NCI-H524 treated with DMSO at 0.1 percent for 48 hours (cell line): ENCODE measurements around the gene KLK13.

Experiments
- DNase-seq: peaks from one replicate; lab custom pipeline; 2025; lab: John Stamatoyannopoulos, UW

The KLK13 gene

DNA sequence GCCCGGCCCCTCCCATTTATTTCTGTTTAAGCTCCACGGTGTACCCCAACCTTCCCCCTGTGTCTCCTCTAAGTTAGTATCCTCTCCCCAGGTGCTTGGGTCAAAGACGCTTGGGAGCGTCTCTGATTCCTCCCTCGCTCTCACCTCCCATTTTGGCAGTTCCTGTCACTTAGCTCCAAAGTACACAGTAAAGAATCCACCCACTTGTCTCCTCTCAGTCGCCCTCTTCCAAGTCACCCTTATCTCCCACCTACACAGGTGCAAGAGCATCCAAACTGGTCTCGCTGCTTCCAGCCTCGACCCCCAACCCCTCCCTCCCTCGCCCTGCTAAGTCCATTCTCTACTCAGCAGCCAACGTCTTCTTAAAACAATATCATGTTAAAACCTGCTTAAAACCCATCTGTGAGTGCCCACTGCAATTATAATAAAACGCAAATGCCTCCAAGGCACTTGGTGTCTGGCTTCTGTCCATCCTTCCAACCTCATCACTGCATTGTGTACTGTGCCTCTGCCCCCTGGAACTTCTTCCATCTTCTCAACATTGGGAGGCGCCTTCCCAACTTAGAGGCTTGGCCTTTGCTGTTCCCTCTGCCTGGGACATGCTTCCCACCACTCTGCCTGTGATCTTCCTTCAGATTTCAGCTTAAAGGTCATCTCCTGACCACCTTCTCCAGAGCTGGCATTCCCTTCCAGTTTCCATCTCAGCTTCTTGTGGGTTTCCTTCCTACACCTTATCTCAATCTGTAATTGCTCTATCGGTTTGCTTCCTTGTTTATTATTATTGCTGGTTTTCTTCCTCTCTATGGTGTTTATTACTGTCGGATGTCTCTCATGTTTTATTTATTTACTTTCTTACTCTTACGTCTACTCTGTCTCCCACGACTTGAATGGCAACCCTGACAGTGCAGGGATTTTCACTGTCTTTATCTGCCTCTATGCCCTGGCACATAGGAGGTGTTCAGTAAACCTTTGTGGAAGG is 27.3 kb upstream of the KLK13 start:
- no peak for DNase-seq

DNA sequence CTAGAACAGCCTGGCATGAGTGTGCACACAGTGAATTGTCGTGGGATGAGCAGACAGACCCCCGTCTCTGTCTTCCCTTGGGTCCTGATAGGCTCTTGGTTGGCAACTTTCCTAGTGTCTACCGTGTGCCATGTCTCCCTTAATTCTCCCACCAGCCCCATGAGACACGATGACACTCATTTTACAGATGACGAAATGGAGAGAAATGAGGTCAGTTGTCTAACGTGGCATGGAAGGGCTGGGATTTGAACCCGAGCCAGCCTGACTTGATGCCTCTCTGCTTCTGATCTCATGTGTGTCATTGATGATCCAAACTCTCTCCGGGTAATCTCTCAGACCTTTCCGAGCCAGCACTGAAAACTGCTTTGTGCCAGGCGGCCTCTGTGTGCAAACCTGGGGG is 26.2 kb upstream of the KLK13 start:
- no peak for DNase-seq

DNA sequence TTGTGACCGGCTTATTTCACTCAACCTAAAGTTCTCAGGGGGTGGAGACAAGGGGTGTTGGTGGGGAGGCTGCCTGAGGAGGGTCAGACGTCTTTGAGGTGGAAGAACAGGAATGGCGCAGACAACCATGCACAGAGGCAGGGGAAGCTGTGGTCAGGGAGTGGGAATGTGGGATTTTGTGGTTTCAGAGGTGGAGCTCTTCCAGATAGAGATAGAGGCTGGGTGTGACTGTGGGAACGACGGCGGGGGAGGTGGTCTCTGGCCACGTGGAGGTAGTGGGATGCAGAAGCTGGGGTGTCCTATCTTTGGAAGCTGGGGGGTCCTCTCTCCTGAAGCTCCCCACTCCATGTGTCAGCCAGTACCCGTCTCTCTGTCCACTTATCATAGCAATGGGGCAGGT is 25.6 kb upstream of the KLK13 start:
- DNase-seq = no peak

DNA sequence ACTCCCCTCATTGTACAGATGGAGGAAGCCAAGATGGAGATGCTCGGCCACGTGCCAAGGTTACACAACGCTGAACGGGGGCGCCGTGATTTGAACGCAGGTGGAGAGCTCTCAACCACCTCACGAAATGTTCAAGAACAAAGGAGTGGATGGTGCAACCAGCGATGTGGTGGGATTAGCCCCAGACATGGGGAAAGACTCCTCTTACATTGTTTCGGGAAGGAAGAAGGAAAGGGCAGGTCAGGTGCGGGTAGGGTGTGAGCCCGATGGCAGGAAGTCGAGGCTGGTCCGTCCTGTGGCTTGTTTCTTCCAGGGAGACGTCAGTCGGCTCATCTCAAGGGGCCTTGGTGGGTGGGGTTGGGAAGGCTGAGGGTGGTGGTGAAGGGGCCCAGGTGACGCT is 24.9 kb upstream of the KLK13 start:
- no peak for DNase-seq

DNA sequence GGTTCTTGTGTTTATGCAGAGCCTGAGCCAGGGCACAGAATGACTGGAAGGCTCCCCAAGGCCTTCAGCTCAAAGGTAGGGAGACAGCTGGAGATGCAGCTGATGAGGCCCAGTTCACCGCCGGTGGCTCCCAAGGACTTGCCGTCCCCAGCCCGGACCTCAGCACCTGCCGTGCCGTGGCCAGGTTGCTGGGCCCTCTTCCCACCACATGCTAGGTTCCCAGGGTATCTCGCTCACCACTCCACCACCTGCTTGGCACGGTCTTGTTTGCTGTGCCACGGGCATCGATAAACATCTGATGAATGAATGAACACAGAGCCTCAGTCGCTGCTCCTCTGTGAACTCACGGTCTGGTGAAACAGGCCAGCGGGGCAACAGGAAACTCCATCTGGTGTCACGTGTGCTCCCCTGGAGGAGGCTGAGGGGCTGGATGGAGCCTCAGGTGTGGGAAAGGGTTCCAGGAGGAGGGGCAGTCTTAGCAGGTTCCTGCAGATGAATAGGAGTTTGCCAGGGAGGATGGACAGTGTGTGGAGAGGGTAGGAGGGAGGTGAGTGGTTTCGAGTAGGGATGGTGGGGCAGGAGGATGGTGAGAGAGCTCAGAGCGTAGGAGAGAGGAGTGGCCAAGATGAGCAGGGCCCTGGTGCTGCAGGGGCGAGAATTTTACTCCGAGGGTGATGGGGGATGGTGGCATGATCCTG is 21.4 kb upstream of the KLK13 start:
- no peak for DNase-seq

DNA sequence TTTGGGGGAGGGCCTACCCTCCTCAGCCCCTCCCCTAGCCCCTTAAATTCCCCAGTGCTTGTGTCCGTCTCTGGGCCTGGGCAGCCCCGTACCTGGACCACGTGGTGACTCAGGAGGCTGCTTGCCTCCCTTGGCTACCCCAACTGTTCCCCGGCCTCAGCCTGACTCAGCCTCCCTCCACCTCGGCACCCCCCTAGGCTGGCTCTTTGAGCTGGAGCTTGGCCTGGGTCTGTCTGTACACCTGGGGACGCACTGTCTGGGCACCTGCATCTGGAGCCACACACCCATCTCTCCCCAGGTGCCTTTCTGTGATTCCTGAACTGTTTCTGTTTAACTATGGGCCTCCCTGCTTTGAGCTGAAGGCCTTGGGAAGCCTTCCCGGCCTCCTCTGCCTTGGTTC is 19.6 kb upstream of the KLK13 start:
- DNase-seq = no peak

DNA sequence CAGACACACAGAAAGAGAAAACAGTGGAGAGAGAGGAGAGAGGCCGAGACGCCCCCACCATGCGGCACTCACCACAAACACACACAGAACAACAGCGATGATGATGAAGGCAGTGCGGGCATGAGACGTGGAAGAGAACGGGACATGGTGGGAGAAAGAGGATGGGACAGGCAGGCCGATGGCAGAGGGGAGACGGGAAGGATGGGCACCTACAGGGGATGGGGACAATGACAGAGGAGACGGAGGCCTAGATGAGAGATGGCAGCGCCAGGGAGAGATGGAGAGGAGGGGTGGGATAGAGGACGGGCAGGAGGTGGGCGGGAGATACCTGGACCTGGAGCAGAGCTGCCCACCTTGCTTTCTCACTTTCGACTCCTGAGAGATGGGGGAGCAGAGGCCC is 18.9 kb upstream of the KLK13 start:
- no peak for DNase-seq

DNA sequence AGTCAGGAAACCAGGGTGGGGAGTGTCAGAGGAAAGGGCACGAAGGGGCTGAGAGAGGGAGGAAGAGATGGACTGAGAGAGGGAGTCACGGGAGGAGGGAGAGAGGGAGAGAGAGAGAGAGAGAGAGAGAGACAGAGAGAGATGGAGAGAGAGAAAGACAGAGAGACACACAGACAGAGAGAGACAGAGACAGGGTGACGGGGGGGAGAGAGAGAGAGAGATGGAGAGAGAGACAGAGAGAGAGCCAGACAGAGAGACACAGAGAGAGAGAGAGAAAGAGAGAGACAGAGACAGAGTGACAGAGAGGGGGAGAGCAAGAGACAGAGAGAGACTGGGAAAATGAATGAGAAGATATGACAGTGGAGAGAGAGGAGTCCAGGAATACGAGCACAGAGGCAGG is 18.3 kb upstream of the KLK13 start:
- DNase-seq = no peak

DNA sequence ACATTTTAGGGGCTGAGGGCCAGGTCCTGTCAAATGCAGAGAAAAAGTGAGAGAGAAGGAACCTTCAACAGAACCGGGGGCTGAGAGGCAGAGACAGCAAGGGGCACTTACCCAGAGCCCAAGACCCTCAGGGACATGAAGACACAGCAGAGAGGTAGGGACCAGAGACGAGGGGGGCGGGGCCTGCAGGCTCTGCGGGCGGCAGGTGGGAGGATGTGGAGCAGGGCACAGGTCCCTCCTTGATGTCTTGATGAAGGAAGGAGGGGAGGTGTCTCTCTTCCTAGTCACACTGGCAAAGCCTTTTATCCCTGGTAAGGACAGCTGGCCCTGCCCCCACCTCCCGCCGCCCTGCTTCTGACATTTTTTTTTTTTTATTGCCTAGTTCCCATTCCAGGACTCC is 17.7 kb upstream of the KLK13 start, which contains the start of gene KLK14:
TSS of gene KLK14 (minus strand) at position 277 of the 400 bp plus-strand sequence. CDS start at position 4, 273 bp downstream.
- no peak for DNase-seq

DNA sequence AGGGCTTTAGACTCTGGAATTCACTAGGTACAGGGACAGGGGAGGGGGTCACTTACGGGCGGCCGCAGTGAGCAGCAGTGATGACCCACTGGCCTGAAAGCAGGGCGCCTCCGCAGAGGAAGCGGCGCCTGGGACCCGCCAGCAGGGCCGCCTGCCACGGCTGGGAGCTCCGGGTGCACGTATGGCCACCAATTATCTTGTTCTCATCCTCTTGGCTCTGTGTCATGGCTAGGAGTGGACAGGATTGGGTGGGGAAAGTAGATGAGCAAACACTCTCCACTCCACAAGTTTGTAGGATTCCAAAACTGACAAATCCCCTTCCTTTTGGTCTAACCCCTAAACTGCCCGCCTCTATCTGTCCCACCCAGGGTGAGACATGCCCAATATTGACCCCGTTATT is 16.6 kb upstream of the KLK13 start:
- no peak for DNase-seq

DNA sequence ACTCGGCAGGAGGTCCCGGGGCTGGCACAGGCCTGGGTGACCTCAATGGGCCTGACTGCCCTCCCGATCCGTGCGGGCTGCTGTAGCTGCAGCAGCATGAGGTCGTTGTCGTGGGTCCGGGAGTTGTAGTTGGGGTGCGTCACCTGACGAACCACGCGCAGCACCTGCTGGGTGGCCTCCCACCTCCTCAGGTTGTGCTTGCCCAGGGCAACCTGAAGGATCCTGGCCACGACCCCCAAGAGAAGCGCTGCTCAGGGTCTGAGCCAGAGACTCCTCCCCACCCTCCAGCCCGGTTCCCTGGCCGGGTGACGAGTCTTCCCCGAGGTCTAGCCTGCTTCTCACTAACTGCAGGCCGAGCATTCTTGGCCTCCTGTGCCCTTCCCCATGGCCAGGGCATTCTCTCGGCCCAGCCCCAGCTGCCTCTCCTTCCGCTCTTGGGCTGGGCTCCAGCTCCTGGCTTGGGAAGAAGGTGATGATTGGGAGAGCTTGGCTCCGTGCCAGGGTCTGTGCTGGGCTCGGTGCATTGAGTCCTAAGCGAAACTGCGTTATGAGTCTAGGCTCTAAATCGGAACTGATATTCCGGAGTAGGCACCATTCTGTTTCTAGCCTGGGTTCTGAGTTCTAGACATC is 14.7 kb upstream of the KLK13 start:
- DNase-seq = no peak

DNA sequence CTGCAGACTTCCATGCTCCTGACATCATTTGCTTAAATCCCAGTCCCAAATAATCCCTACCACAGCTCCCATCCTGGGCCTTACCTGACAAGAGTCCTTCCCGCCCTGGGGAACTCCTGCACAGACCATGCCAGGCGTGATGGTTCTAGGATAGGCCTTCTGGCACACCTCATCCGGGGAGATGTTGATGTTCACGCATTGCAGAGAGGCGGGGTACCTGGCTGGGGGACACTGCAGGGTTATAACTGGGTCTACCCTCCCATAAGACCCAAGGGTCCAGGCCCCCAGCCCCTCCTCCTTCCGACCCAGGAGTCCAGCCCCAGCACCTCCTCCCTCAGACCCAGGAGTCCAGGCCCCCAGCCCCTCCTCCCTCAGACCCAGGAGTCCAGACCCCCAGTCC is 13.8 kb upstream of the KLK13 start:
- DNase-seq = no peak

DNA sequence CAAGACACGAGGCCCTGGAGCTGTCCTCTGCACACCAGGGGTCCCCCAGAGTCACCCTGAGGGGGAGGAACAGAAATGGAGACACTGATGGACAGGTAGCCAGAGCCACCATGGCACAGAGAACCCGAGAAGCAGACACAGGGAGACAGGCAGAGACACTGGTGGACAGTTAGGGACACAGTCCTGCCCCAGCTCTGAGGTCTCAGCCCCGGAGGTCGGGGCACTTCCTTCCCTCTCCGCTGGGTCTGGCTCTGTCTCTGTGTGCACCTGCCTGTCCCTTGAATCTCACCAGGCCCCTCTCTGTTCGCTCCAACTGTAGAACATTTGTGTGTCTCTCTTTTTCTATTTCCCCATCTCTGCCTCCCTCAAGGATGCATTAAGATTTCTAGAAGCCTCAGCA is 13.2 kb upstream of the KLK13 start:
- no peak for DNase-seq

DNA sequence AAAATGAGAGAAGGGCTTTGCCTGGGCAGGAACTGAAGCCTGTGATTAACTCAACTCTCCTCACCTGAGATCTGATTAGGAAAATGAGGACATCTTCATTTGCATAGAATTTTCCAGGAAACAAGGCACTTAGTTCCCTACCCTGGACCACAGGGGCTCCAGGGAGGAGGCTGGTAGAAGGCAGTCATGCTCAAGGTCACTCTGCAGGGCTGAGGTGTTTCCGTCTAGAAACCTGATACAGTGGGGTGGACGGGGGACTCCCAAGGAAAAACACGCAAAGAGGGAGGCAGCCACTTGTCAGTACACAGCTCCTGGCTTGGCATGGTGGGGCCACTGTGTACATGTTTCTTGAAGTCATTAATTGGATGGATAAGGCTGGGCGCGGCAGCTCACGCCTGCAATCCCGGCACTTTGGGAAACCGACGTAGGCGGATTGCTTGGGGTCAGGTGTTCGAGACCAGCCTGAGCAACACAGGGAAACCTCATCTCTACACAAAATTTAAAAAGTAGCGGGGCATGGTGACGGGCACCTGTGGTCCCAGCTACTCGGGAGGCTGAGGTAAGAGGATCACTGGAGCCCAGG is 11.8 kb upstream of the KLK13 start:
- no peak for DNase-seq

DNA sequence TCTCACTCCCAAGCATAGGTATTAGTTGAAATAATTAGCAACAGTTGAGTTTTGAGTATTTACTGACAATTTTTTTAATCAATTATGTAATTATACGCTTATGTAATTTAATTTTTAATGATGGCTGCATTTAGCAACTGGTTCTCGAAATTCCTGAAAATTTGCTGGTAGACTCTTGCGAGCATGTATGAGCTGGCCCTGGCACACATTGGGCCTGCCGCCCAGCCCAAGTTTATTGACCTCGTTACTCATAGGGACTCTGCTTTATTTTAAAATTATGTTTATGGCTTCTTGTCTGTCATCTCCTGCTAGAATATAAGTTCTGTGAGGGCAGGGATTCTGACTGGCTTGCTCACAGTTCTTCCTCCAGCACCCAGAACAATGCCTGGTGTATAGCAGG is 11.1 kb upstream of the KLK13 start:
- no peak for DNase-seq

DNA sequence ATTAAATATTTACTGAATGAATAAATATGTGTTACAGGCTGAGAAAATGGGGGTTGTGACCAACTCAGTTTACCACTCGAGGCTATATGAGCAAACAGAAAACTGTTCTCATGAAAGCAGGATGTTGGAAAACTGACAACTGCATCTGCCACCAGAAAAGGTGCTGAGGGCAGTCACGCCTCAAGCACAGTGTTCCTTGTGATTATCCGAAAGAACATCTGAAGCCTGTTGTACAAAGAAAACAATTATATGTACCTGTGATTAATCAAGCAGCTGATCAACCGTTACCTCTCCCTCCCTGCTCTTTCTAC is 6.2 kb upstream of the KLK13 start:
- DNase-seq = no peak

DNA sequence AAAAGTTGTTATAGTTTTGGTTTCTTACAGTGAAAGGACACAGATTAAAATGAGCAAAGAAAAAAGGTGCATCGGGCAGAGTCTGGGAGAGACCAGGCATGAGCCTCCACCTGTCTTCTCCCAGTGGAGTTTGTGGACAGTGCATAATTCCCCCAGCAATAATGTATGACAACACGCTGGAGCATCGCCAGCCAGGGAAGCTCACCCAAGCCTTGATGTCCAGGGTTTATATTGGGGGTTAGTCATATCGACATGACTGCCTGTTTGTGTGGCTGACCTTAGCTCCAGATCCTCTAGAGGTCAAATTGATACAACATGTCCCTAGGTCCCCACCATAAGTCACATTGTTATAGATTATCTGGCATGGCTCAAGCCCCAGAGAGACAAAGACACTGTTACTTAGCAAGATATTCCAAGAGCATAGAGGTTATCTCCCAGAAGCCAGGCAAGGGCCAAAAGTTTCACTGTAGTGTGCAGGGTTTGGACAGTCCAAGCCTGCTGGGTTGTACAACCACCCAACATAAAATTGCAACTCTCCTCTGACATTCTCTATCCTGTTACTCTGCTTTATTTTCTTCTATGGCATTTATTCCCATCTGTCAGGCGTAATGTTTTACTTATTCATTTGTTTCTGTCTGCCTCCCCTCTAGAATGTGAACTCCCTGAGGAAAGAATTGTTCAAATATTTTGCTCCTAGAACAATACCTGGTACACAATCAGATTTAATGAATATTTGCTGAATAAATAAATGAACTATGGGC is 5.6 kb upstream of the KLK13 start:
- no peak for DNase-seq

DNA sequence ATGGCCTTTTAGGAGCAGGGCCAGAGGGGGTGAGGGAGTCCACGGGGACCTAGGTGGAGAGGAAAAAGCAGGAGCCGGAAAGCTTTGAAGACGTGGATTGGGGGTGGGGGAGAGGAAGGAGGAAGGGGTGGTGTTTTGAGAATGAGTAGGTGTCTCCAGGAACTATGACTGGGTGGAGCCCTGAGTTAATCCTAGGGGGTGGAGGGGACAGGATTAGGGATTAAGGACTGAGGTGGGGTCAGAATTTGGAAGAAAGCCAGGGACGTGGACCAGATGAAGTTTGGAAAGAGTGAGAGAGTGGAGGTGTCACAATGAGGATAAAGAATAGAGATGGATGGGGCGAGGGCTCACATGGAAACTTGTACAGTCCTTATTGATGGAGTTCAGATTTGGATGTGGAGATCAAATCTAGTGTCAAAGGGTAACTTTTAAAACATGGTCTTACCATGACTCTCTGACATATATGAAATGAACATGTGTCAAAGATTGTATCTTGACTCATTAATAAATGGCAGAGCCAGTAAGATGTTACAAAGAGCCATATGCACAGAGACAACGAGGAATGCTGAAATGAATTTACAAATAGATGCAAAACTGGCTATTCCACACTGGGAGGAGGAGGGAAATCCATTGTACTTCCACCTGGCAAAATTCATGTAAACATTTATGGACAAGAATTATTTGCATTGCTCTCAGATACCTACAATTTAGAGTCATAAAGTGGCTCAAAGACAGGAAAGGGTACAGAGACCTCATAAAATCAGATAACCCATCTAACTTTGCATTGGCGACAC is 1.7 kb upstream of the KLK13 start:
- DNase-seq = no peak

DNA sequence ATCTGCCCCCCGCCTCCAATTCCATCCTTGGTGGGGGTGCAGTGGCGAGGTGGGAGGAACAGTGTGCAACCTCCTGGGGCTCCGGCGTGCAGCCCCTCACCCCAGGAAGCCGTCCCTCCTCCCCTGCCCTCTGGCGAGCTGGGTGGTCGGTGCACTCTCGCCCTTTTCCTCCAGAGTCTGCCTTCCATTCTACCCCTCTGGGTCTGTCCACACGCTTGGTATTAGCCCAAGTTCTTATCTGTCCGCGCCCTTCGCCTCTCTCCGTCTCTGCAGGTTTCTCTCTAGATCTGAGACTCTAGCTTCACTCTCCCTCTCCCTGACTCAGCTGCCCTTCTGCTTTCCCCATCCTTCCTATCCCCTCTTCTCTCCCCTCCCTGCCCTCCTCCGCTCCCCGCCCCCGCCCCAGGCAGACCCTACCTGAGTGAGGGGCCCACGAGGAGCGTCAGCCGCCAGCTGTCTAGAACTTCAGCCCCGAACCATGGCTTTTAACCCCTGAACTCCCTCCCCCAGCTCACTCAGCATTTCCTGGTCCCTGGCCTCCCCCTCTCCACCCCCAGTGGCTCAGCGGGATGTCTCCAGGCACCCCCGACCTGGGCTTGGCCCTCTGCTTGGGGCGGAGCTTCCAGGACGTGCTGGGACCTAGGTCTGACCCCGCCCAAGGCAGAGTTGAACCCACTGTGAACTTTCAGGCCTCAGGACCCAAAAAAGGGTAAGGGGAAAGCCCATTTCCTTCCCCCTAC is 499 bp upstream of the KLK13 start:
- no peak for DNase-seq

DNA sequence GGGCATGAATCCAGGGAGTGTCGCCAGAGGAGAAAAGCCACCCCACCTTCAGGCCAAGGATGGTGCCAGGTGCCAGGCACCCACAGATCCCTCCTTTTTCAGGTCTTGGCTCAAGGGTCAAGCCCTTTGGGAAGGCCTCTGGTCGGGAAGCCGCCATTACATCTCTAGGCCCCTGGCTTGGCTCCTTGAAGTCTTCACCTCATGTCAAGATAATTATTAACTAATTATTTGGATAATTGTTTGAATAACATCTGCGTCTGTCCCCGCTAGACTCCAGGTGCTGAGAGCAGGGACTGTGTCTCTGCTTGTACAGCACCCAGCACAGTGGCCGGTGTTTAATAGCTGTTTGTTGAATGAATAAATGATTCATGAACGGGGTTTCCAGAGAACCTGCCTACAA is 1.2 kb downstream of the KLK13 start:
- DNase-seq = no peak
